GM18526 (cell line): ENCODE data around the gene MAP3K6.

Experiments used
- POLR2A ChIP-seq: IDR thresholded peaks from 3 replicates; pipeline ENCODE4 v1.6.1; 2011; ENCODE audit not compliant: insufficient read length; ENCODE audit errors: extremely low read depth

MAP3K6 gene

DNA sequence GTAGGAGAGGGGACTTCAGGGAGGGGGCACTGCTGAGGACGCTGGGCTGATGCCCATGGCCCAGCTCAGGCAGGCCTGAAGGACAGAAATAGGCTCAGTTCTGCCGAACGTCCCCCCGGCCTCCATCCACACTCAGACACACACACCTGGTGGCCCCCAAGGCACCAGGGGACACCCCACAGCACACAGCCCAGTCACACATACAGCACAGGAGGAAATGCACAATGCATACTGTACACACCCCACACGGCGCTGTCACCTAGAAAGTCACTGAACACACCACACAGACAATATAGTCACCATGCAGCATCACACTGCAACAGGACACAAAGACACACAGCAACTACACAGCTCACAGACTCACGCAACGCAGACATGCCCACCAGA is 24.4 kb downstream of the MAP3K6 start:
- TF ChIP-seq POLR2A = no peak

DNA sequence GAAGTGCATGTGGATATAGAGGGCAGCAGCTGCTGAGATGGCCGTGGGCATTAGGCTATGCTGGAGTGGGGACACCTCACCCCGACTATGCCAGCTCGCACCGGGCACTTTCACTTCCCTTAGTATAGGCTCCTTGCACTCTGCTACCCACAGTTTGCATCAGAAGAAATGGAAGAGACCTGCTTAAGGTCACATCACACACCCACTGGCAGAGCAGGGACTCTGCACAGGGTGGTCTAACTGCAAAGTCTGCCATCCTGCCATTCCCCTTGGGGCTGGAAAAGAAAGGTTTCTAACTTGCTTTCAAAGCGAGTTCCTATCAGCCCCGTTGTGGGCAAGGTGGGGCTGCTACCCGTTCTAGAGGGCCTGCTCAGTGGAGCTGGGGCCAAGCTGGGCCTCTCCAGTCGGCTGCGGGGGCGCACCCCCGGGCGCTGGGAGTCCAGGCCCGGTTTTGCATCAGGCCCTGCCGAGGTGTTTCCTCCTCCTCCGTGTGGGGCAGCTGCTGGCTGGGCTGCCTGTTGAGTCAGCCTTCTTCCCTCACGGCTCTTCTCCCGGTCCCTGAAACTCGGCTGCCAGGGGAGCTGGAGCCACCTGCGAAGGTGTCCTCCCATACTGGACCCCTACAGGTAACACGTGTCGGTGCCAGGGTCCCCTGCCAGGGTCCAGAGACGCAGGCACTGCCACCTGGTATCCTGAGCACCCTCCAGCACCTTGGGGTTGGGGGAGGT is 25.1 kb downstream of the MAP3K6 start, which contains the start of gene SYTL1:
TSS of gene SYTL1 (plus strand) at position 498 of the 728 bp plus-strand sequence. CDS start 3,313 bp downstream, outside the sequence.
- TF ChIP-seq POLR2A = peak; percentile 38

GRCh38 chr1:27339213-27339612 is 27.5 kb downstream of the MAP3K6 start:
- no peak for TF ChIP-seq POLR2A

DNA sequence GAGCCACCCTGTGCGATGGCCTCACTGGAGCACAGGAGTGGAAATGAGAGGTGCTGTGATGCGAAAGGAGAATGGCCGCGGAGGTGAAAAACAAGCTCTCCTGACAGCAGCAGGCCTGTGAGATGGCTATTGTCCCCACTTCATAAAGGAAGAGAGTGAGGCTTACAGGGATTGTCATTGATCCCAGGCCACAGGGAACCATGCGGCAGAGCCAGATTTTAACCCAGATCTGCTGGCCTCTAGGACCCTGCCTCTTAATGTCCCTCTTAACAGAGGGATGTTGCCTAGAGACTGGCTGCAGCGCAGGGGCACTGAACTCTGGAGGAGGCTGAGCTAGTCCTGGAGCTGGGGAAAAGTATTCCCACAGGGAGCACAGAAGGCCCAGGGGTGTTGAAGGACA is 28.0 kb downstream of the MAP3K6 start:
- no peak for TF ChIP-seq POLR2A

GRCh38 chr1:27336756-27337155 is 30.0 kb downstream of the MAP3K6 start:
- no peak for TF ChIP-seq POLR2A

DNA sequence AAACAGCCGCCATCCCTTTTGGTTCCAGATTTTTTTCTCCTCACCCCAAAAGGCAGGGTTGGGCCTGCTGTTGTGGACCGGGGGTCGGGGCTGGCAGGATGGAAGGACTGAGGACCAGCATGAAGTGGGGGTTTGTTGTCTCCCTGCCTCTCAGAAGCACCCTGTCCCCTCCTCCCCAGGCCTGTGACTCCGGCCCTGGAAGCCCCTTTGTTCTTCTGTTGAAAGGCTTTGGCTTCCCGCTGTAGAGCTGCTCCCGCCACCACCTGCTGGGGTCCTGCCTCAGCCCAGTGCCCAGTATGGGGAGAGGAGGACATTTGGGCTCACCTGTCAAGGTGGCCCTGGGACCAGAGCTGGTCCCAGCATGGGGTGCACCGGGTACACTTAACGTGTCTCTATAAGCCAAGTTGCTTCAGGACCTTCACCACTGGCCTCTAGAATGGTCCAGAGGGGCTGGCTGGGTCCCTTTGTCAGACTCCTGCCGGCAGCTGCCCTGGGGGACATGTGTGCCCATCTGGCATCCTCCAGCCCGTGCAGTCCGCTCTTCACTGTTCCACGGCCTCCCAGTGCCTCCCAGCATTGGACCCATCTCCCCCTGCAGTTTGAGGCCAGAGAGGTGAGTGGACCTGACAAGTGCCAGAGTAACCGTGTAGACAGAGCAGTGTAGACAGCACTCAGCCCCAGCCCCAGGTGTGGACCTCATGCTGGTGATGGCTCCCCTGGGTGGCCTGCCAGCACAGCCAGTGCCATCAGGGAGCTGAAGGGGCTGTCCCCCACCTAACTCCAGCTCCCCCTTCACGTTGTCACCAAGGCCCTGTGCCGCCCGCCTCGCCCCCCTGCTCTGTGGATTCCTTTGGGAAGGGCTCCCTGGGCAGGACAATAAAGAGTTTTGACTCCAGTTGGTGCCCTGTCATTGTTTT is 31.0 kb downstream of the MAP3K6 start:
- TF ChIP-seq POLR2A = no peak

- no peak for TF ChIP-seq POLR2A
Measured at GRCh38 chr1:27333717-27334279, 33.0 kb downstream of the MAP3K6 start.

- no peak for TF ChIP-seq POLR2A
Measured at GRCh38 chr1:27332536-27333281, 34.1 kb downstream of the MAP3K6 start.

GRCh38 chr1:27331922-27332321 is 34.8 kb downstream of the MAP3K6 start:
- no peak for TF ChIP-seq POLR2A

DNA sequence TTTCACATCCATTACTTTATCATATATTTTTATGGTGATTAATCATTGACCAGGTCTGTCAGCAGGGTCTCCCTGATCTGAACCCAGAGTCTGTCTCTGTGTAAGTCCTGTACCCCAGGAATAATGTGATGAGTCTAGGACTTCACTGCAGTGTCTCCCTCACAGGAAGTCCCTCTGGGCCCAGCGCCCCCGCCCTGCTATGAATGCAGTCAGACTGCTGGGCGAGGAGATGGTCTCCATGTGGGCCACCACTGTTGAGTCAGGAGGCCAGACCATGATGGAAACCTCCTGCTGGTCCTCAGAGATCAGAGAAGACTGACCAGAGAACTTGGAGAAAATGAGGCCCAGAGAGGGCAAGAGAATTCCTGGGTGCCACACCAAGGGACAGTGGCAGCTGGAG is 35.3 kb downstream of the MAP3K6 start:
- no peak for TF ChIP-seq POLR2A

GRCh38 chr1:27330786-27331185 is 36.0 kb downstream of the MAP3K6 start:
- no peak for TF ChIP-seq POLR2A

GRCh38 chr1:27327964-27328363 is 38.8 kb downstream of the MAP3K6 start:
- no peak for TF ChIP-seq POLR2A

GRCh38 chr1:27325286-27325685 is 41.5 kb downstream of the MAP3K6 start:
- no peak for TF ChIP-seq POLR2A

DNA sequence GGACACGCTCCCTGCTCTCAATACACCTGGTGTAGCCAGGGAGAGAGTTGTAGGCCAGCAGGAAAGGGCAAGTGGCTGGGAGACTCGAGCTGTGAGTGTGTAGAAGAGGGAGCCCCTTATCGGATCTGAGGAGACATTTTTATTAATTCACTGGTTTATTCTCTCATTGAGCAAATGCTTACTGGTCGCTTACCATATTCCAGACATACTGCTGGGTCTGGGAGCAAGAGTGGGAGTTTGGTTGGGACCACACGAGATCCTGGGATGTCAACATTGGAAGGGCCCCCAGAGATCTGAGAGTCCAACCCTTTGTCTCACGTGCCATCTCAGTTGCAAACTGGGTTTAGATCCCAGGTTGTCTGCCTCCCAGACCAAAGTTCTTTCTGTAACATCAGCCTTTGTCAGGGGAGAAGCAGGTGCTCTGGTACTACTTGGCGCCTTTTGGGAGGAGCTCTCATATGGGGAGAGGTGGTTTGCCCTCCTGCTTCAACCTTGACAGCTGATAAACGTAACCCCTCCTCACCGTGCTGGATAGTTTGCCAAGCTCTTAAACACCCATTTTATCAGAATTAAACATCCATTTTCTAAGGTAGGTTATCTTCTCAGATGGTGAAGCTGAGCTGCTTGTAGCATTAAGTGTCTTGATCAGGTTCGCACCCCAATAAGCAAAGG is 44.1 kb downstream of the MAP3K6 start:
- TF ChIP-seq POLR2A = no peak
